ENCODE measurements around the gene SLC18B1.

The SLC18B1 gene

DNA sequence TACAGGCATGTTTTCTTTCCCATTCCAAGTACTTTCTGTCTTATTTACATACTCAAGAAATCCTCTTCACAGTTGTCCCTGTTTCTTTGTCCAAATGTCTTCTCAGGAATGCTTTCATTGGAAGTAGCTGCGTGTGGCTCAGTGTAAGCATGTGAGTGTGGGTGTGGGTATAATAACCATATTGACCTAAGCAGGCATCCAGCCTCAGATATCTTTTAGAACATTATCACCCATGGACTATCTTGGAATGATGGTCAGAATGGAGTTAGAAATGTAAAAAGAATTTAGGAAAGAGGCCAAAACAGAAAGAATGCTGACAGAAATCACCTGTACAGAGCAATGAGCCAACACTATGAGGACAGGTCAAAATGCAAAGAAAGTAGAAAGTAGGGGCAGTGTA is 57.2 kb downstream of the SLC18B1 start:
- no peak for DNase-seq

DNA sequence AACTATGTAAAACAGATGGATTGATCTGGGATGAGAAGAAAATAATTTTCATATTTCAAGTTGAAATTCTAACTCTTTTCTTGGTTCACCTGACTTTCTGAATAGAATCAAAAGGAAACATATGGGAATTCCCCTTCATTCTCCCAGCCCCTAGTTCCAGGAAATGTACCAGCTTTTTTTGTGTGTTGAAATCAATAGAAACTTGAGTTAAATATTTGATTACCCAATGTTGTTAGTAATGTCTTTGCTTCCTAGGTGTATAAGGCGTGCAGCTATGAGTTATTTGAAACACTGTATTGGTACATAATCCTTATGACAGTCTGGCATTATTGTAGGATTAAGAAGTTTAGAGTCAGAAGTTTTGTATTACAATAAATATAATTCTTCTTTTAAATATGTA is 62.2 kb downstream of the SLC18B1 start:
- DNase-seq, result no peak

DNA sequence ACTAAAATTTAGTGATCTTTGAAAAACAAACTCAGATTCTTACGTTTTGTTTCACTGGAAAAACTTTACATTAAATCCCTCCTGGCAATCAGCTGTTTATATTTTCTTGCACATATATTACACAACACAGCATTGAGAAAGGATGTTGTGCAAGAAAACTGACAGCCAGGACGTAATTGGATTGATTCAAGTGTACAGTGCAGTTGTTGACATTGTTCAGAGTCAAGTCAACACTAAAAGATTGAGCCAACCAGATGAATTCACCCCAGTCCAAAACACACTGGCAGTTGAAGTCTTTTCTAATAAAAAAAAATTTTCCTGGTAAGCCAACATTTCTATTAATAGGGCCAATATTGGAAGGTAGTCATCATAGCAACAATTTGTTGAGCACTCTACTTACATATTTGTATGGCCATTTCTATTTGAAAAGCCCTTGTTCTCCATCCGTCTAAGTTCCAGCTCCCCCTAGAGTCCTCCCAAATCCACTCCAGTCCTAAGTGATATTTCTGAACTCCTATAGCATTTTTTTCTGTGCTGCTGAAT is 63.7 kb downstream of the SLC18B1 start:
- DNase-seq, result no peak

DNA sequence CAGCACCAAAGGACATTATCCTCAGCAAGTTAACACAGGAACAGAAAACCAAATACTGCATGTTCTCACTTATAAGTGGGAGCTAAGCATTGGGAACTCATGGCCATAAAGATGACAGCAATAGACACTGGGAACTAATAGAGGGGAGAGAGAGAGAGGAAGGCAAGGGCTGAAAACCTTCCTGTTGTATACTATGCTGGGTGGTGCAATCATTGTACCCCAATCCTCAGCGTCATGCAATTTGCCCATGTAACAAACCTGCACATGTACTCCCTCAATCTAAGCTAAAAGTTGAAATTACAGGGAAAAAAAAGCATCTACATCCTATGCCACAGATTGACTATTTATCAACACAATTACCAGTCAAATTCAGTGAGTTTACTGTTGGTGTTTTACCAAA is 64.6 kb downstream of the SLC18B1 start:
- DNase-seq, result no peak

DNA sequence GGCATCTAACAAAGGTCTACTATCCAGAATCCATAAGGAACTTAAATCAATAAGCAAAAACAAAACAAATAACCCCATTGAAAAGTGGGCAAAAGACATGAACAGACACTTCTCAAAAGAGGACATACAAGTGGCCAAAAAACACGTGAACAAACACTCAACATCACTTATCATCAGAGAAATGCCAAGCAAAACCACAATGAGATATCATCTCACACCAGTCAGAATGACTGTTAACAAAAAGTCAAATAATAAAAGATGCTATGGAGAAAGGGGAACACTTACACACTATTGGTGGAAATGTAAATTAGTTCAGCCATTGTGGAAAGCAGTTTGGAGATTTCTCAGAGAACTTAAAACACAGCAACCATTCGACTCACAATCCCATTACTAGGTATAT is 65.2 kb downstream of the SLC18B1 start:
- no peak for DNase-seq

DNA sequence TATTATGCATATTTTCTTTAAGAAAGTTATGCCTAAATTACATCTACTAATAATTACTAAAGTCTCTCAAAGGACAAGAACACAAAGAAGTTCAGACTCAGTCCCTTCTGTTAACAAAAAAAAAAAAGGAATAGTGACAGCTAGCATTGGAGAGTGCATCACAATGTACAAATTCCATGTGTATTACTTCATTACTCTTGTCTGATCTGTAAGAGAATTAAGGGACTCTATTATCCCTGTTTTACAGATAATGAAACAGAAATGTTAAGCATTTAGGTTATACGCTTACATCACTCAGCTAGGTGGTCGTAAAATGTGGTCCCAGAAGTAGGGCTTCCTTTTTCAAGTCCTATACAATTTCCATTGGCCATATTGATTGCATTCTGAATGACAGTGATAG is 67.4 kb downstream of the SLC18B1 start:
- no peak for DNase-seq

DNA sequence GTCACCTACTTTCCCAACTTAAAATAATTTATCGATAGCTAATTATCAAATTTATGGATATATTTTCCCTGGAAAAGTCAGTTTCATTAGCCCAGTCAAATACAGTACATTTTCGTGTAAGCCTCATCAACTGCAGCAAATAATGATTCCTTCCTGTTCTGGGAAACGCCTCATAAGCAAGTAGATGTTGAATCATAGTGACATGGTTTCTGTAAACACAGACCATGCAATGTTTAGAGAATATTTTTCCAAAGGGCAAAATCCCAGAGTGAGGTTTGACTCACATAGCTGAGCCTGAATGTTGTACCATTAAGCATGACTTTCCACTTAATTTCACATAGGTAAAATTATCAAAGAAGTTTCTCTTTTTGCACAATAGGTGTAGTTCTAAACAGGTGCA is 67.9 kb downstream of the SLC18B1 start:
- DNase-seq, result no peak

DNA sequence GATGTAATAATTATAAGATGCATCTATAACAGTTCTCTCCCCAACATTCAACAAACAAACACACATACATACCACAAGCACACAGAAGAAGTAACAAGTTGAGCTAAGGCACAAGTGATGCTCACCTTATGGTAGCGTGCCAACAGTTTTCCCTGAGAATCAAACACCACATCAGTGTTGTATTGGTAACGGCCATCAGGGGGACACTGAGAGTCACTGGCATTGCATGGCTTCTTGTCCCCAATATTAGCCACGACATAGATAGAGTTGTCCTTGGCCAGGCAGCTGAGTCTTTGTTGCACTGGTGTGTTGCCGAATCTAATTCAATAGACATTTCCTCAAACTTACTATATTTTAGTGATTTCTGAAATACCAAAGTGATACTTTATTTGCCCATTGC is 69.8 kb downstream of the SLC18B1 start:
- DNase-seq, result no peak

DNA sequence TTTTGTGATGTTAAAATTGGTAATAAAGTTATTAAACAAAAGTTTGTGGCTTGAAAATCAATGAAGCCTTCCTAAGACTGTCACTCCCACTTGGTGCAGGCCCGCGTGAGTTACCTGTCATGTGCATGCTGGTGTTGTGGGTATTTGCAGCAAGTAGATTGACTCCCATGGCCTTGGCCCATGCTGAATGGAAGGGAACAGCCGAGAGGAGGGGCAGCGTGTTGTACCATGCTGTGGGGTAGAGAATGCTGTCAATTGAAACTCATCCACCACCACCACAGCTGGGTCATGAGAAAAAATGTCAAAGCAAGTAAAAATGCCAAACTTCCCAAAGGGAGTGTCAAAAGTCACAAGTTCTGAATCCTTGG is 71.8 kb downstream of the SLC18B1 start:
- no peak for DNase-seq

DNA sequence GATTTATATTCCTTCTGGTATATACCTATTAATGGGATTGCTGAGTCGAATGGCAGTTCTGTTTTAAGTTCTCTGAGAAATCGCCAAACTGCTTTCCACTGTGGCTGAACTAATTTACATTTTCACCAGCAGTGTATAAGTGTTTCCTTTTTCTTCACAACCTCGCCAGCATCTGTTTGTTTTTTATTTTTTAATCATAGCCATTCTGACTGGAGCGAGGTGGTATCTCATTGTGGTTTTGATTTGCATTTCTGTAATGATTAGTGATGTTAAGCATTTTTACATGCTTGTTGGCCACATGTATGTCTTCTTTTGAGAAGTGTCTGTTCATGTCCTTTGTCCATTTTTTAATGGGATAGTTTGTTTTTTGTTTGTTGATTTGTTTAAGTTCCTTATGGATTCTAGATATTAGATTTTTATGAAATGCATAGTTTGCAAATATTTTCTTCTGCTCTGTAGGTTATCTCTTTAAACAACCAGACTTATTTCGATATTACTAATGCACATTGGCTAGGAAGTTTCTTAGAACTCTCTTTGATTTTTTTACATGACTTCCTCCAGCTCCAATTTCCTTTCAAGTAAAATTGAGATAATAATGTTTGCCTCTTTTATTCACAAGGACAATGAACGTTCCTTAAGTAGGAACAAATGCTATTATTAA is 72.4 kb downstream of the SLC18B1 start:
- DNase-seq, result no peak

DNA sequence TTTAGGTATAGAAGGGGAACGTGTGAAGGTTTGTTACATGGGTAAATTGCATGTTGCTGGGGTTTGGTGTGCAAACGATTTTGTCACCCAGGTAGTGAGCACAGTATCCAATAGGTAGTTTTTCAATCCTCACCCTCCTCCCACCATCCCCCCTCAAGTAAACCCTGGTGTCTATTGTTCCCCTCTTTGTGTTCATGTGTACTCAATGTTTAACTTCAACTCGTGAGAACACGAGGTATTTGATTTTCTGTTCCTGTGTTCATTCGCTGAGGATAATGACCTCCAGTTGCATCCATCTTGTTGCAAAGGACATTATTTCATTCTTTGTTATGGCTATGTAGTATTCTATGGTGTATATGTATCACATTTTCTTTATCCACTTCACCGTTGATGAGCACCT is 73.0 kb downstream of the SLC18B1 start:
- DNase-seq, result no peak

DNA sequence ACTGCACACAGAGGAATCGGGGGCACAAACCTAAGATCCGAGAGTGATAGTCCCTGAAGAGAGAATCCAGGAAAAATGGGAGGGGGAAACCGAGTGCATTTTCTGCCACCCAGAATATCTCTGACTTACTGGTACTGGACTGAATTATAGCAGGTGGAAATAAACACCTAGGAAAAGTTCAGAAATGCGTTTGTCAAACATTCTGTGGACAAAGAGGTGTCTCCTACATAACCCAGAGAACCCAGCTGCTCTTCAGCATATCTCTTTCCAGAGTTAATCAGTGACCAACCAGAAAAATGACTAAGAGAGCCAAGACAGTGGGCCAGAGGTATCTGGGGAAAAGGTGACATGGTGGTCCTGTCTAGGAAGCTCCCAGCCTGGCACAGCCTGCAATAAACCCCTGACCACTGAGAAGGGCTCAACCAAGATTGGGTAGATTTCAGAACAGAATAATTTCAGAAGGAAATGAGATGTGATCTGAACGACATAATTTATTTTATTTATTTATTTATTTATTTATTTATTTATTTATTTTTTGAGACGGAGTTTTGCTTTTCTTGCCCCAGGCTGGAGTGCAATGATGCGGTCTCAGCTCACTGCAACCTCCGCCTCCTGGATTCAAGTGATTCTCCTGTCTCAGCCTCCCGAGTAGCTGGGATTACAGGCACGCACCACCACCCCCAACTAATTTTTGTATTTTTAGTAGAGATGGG is 78.5 kb downstream of the SLC18B1 start:
- DNase-seq, result no peak
